HAP-1 (cell line): ENCODE results near the gene TTC7B.
"Not testable (repeated sequence)": the region's sequence is repeated elsewhere in the genome, so short reads cannot be mapped to it uniquely, and the experiment has no call there.

Experiments used
- DNase-seq, 2 experiments: peaks; one replicate each; pipeline ENCODE4 v3.0.0-alpha.2; 2016 to 2020; ENCODE audit warnings: low spot score in 2 of 2
- H3K27me3 ChIP-seq: fragments of 250-450 bp; sonication (Bioruptor Pico); 2 replicates; pipeline ENCODE4 v1.5.1; 2020; ENCODE audit warnings: low read depth, mild to moderate bottlenecking, moderate library complexity
- H3K36me3 ChIP-seq: fragments of 250-450 bp; sonication (Bioruptor Pico); replicated peaks from 2 replicates; pipeline ENCODE4 v1.5.1; 2020; ENCODE audit warnings: mild to moderate bottlenecking
- H3K4me1 ChIP-seq: fragments of 250-450 bp; sonication (Bioruptor Pico); 2 replicates; pipeline ENCODE4 v1.5.1; 2020; ENCODE audit warnings: mild to moderate bottlenecking
- H3K4me3 ChIP-seq: fragments of 250-450 bp; sonication (Bioruptor Pico); 2 replicates; pipeline ENCODE4 v1.5.1; 2020; ENCODE audit warnings: mild to moderate bottlenecking, moderate library complexity
- H3K9me3 ChIP-seq: fragments of 250-450 bp; sonication (Bioruptor Pico); 2 replicates; pipeline ENCODE4 v1.5.1; 2020; ENCODE audit warnings: mild to moderate bottlenecking, moderate library complexity
- in situ Hi-C: fragments of 300-500 bp; cut with MboI; formaldehyde crosslinking; loops from 3 replicates; pipeline ENCODE4 v1.14.3; 2020; ENCODE audit warnings: low sequenced_read_pairs, inconsistent platforms, mixed read lengths

TTC7B gene

GRCh38 chr14:90840667-90841066 lies 24.4 kb upstream of the TTC7B start:
- H3K27me3 ChIP-seq, H3K9me3 ChIP-seq, DNase-seq, in situ Hi-C loops, H3K4me1 ChIP-seq, H3K4me3 ChIP-seq, H3K36me3 ChIP-seq: not testable (repeated sequence)

GRCh38 chr14:90839889-90840266 lies 23.6 kb upstream of the TTC7B start:
- no peaks in the 10 kb centered on the region for H3K4me1 ChIP-seq
- in situ Hi-C loops = no loop called here
- H3K36me3 ChIP-seq = no peaks in the 10 kb centered on the region
- no peak overlapping the region for H3K4me3 ChIP-seq
- no peaks in the 10 kb centered on the region for H3K9me3 ChIP-seq
- DNase-seq = no peak
- H3K27me3 ChIP-seq = no peaks in the 10 kb centered on the region

- DNase-seq = no peak
- in situ Hi-C loops = no loop called here
- Histone ChIP-seq H3K9me3 (no peaks in the 10 kb centered on the region), H3K4me1 (no peaks in the 10 kb centered on the region), H3K36me3 (no peaks in the 10 kb centered on the region), H3K27me3 (no peaks in the 10 kb centered on the region), H3K4me3 (no peak overlapping the region)
Observed at GRCh38 chr14:90839024-90839888, 23.0 kb upstream of the TTC7B start.

- in situ Hi-C loops, H3K27me3 ChIP-seq, H3K4me3 ChIP-seq, H3K4me1 ChIP-seq, H3K9me3 ChIP-seq, DNase-seq, H3K36me3 ChIP-seq: not testable (repeated sequence)
Observed at GRCh38 chr14:90838531-90838930, 22.3 kb upstream of the TTC7B start.

GRCh38 chr14:90837355-90837754 lies 21.1 kb upstream of the TTC7B start:
- no peaks in the 10 kb centered on the region for H3K9me3 ChIP-seq
- no peaks in the 10 kb centered on the region for H3K4me1 ChIP-seq
- DNase-seq = no peak
- H3K4me3 ChIP-seq = no peak overlapping the region
- in situ Hi-C loops = no loop called here
- H3K36me3 ChIP-seq = no peaks in the 10 kb centered on the region
- no peaks in the 10 kb centered on the region for H3K27me3 ChIP-seq

- H3K27me3 ChIP-seq = no peaks in the 10 kb centered on the region
- no peaks in the 10 kb centered on the region for H3K9me3 ChIP-seq
- H3K4me3 ChIP-seq = no peak overlapping the region
- no peaks in the 10 kb centered on the region for H3K4me1 ChIP-seq
- in situ Hi-C loops = no loop called here
- H3K36me3 ChIP-seq = no peaks in the 10 kb centered on the region
- no peak for DNase-seq
Observed at GRCh38 chr14:90836692-90837063, 20.4 kb upstream of the TTC7B start.

GRCh38 chr14:90831821-90832220 lies 15.6 kb upstream of the TTC7B start:
- H3K27me3 ChIP-seq = no peaks in the 10 kb centered on the region
- no peaks in the 10 kb centered on the region for H3K36me3 ChIP-seq
- H3K4me1 ChIP-seq = peaks cover 7% of the 10 kb centered on the region
- in situ Hi-C loops = no loop called here
- H3K9me3 ChIP-seq = no peaks in the 10 kb centered on the region; the same call in 1 of the 2 replicates
- no peak overlapping the region for H3K4me3 ChIP-seq
- no peak for DNase-seq

- Histone ChIP-seq H3K9me3 (no peaks in the 10 kb centered on the region; the same call in 1 of the 2 replicates), H3K4me1 (peaks cover 7% of the 10 kb centered on the region), H3K27me3 (no peaks in the 10 kb centered on the region), H3K4me3 (no peak overlapping the region), H3K36me3 (no peaks in the 10 kb centered on the region)
- no peak for DNase-seq
- in situ Hi-C loops = no loop called here
Observed at GRCh38 chr14:90830931-90831701, 14.9 kb upstream of the TTC7B start.

- DNase-seq = no peak
- H3K4me1 ChIP-seq = peaks cover 7% of the 10 kb centered on the region
- in situ Hi-C loops = no loop called here
- H3K4me3 ChIP-seq = no peak overlapping the region
- no peaks in the 10 kb centered on the region for H3K36me3 ChIP-seq
- H3K27me3 ChIP-seq = no peaks in the 10 kb centered on the region
- H3K9me3 ChIP-seq = no peaks in the 10 kb centered on the region; the same call in 1 of the 2 replicates
Observed at GRCh38 chr14:90829677-90830076, 13.4 kb upstream of the TTC7B start.

- in situ Hi-C loops = no loop called here
- H3K4me3 ChIP-seq = no peak overlapping the region
Observed at GRCh38 chr14:90828642-90829487, 12.6 kb upstream of the TTC7B start.

GRCh38 chr14:90827919-90828610 lies 11.8 kb upstream of the TTC7B start:
- in situ Hi-C loops = no loop called here
- Histone ChIP-seq H3K4me1 (peaks cover 7% of the 10 kb centered on the region), H3K9me3 (peaks cover 2% of the 10 kb centered on the region; the same call in 1 of the 2 replicates), H3K27me3 (no peaks in the 10 kb centered on the region), H3K36me3 (no peaks in the 10 kb centered on the region), H3K4me3 (peak overlapping the region; percentile 11)
- DNase-seq = peak; percentile 82 to 94

More at GRCh38 chr14:90828642-90829487, 12.6 kb upstream of the TTC7B start:
- H3K36me3 ChIP-seq = no peaks in the 10 kb centered on the region
- H3K9me3 ChIP-seq = peaks cover 2% of the 10 kb centered on the region; the same call in 1 of the 2 replicates
- DNase-seq = no peak
- peaks cover 7% of the 10 kb centered on the region for H3K4me1 ChIP-seq
- H3K27me3 ChIP-seq = no peaks in the 10 kb centered on the region

- DNase-seq, H3K36me3 ChIP-seq, in situ Hi-C loops, H3K9me3 ChIP-seq, H3K4me1 ChIP-seq, H3K4me3 ChIP-seq, H3K27me3 ChIP-seq: not testable (repeated sequence)
Observed at GRCh38 chr14:90823542-90823941, 7.3 kb upstream of the TTC7B start.

- in situ Hi-C loops = no loop called here
- Histone ChIP-seq H3K4me3 (no peak overlapping the region), H3K36me3 (no peaks in the 10 kb centered on the region), H3K9me3 (0 out of 2 replicates have a peak, but pooled peaks cover 2% of the 10 kb centered on the region), H3K27me3 (no peaks in the 10 kb centered on the region), H3K4me1 (no peaks in the 10 kb centered on the region)
- no peak for DNase-seq
Observed at GRCh38 chr14:90820958-90821357, 4.7 kb upstream of the TTC7B start.
